T-cell (primary cell): ENCODE data around the gene SLF2. TPM values are rescaled to one million over a fixed set of nuclear protein-coding genes. Genes with fewer than 3 reads are reported as not detected.
A peak's percentile ranks its signal among the peaks of the same experiment; 100 is the strongest.

Experiments used
- ATAC-seq, 4 experiments: fragments of 200-7000 bp in 3 of 4; fragments of 150-1000 bp in 1 of 4; cut with Tn5 transposase; replicated peaks in 1 of 4; 1 replicate in 3 of 4; 2 replicates in 1 of 4; pipeline ENCODE4 v1.10.0; 2021; ENCODE audit warnings: moderate library complexity in 3 of 4, mild to moderate bottlenecking in 2 of 4, moderate number of reproducible peaks in 1 of 4
- CTCF ChIA-PET, 2 donors: fragments of 300-600 bp; sonication (Branson Sonifier 250); formaldehyde crosslinking; loops; one replicate each; lab custom pipeline; 2022; ENCODE audit warnings: antibody characterized with exemption in 2 of 2; lab: Charles Lee
- POLR2A ChIA-PET, 2 donors: fragments of 300-600 bp; sonication (Branson Sonifier 250); formaldehyde crosslinking; loops; one replicate each; lab custom pipeline; 2022; ENCODE audit warnings: antibody characterized with exemption in 2 of 2; lab: Charles Lee
- DNase-seq, 35 experiments: peaks; one replicate each; pipeline versions ENCODE4 v3.0.0 to v3.0.0-alpha.2; 2013 to 2023
- H3K27ac ChIP-seq: one replicate; pipeline ENCODE4 v1.5.1; 2013; ENCODE audit warnings: low read length
- H3K27me3 ChIP-seq, 2 experiments: replicated peaks in 1 of 2; 1 replicate in 1 of 2; 2 replicates in 1 of 2; pipeline versions ENCODE4 v1.6.1 to v1.7.0; 2013; ENCODE audit warnings: low read length in 1 of 2, mixed read lengths in 1 of 2; ENCODE audit not compliant: control insufficient read depth in 2 of 2, insufficient read depth in 2 of 2; ENCODE audit errors: extremely low read depth in 1 of 2
- H3K36me3 ChIP-seq, 2 donors: 1 replicate in 1 of 2; 2 replicates in 1 of 2; pipeline versions ENCODE4 v1.6.1 to v1.7.0; 2013; ENCODE audit warnings: low read length in 1 of 2; ENCODE audit not compliant: control insufficient read depth in 2 of 2, insufficient read depth in 1 of 2; ENCODE audit errors: extremely low read depth in 1 of 2
- H3K4me1 ChIP-seq, 2 experiments: 1 replicate in 1 of 2; 2 replicates in 1 of 2; pipeline versions ENCODE4 v1.6.1 to v1.7.0; 2013; ENCODE audit warnings: low read length in 2 of 2, mixed read lengths in 1 of 2; ENCODE audit not compliant: insufficient read depth in 2 of 2, control insufficient read depth in 1 of 2; ENCODE audit errors: extremely low read depth in 1 of 2
- H3K4me3 ChIP-seq, 2 donors: 1 replicate in 1 of 2; 2 replicates in 1 of 2; pipeline versions ENCODE4 v1.5.1 to v1.7.0; 2013; ENCODE audit warnings: mild to moderate bottlenecking in 2 of 2, low read length in 1 of 2, moderate library complexity in 1 of 2; ENCODE audit not compliant: control insufficient read depth in 1 of 2; ENCODE audit errors: extremely low read depth in 1 of 2
- H3K9me3 ChIP-seq: 2 replicates; pipeline ENCODE4 v1.7.0; 2013
- H3K27ac Mint-ChIP-seq, 2 donors: one replicate each; pipeline ENCODE4 v1.8.0; 2020 to 2021; ENCODE audit warnings: mild to moderate bottlenecking in 2 of 2, mixed read lengths in 2 of 2
- H3K27me3 Mint-ChIP-seq, 2 donors: one replicate each; pipeline ENCODE4 v1.8.0; 2021 to 2022; ENCODE audit warnings: mixed read lengths in 2 of 2
- H3K36me3 Mint-ChIP-seq: one replicate; pipeline ENCODE4 v1.8.0; 2021; ENCODE audit warnings: mixed read lengths
- H3K4me1 Mint-ChIP-seq, 3 donors: one replicate each; pipeline ENCODE4 v1.8.0; 2020 to 2022; ENCODE audit warnings: mixed read lengths in 3 of 3, mild to moderate bottlenecking in 1 of 3
- H3K4me3 Mint-ChIP-seq, 3 donors: one replicate each; pipeline ENCODE4 v1.8.0; 2020 to 2022; ENCODE audit warnings: mild to moderate bottlenecking in 3 of 3, mixed read lengths in 3 of 3, moderate library complexity in 3 of 3
- H3K9me3 Mint-ChIP-seq, 3 donors: one replicate each; pipeline ENCODE4 v1.8.0; 2020 to 2022; ENCODE audit warnings: mixed read lengths in 3 of 3
- WGBS: methylation state at CpG from one replicate; pipeline ENCODE4 v1.1.5; 2013; ENCODE audit warnings: missing lambda C conversion rate; ENCODE audit not compliant: insufficient coverage; 5-methylcytosine and 5-hydroxymethylcytosine counted together
- total RNA-seq, 35 experiments: library from RNA in 6 of 35; stranded (reverse) in 6 of 35; fragments of 120-200 nt in 1 of 35; gene quantifications; one replicate each; pipeline versions ENCODE4 v1.2.1 to v1.2.4 and lab custom pipeline; 2013 to 2026

SLF2 gene
- total RNA-seq, 5 donors from 2014 or later (not counting 1 experiment from before 2014, with no cell fraction given) = 20.0 to 43.0 (median 31.3) TPM

DNA sequence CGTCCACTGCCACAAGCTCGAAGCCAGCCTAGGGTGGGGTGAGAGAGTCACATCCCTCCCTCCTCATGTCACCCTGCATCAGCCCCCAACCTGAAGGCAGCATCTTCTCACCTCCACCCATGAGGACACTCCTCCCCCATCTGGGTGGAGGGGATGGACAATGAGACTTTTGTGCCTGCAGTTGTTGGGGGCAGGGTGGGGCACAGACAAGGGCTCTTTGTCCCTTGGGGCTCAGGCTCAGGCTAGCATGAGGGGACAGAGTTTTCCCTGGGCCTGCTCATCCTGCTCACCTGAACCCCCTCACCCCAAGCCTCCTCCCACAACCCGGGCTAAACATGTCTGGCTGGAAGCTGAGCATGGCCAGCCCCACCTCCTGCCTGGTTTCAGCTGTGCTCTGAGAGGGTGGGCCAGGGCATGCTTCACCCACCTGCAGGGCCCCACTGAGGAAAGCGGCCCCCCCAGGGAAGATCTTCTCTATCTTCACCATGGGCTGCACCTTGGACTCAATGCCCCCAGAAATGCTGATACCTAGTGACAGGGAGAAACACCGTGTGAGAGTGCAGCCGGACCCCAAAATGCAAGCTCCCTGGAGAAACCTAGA is 96.2 kb downstream of the SLF2 start:
- Mint-ChIP-seq H3K27ac (no peak overlapping the region), H3K4me1 (peaks cover 10 to 11% (median 11%) of the 10 kb centered on the region in 3 donors), H3K4me3 (no peak overlapping the region), H3K9me3 (no peaks in the 10 kb centered on the region), H3K27me3 (no peaks in the 10 kb centered on the region), H3K36me3 (peaks cover 6% of the 10 kb centered on the region)
- DNase-seq (no peak), ATAC-seq (no peak)
- ChIA-PET POLR2A (no interaction called here), CTCF (no interaction called here)
- Histone ChIP-seq H3K27me3 (no peaks in the 10 kb centered on the region), H3K4me3 (no peak overlapping the region), H3K9me3 (no peaks in the 10 kb centered on the region), H3K27ac (no peak overlapping the region), H3K36me3 (peaks cover 0 to 3% of the 10 kb centered on the region in 2 donors), H3K4me1 (peaks cover 0 to 11% of the 10 kb centered on the region in 2 experiments)
- WGBS = 0% methylated on average over 1 of the region's 6 CpGs

DNA sequence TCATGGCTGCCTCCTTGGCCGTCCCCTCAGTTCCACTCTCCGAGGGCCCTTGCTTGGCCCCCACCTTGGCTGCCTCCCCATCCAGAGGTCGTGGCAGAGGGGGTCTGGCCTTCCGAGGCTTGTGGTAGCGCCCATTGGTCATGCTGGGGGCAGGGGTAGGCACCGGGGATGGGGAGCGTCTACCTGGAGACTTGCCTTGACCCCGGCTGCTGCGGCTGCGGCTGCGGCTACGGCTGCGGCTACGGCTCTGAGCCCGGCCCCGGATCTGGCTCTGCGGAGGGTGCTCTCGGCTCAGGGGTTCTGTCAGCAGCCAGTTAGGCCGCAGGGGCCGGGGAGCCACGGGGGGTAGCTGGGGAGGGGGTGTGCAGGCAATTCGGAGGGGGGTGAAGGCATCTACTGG is 97.6 kb downstream of the SLF2 start:
- POLR2A ChIA-PET = no interaction called here
- CTCF ChIA-PET = no interaction called here
- Mint-ChIP-seq H3K4me1 (peaks cover 10 to 19% (median 14%) of the 10 kb centered on the region in 3 donors), H3K27ac (no peak overlapping the region), H3K9me3 (no peaks in the 10 kb centered on the region), H3K27me3 (peaks cover 3 to 9% of the 10 kb centered on the region in 2 donors), H3K36me3 (peaks cover 3% of the 10 kb centered on the region), H3K4me3 (no peak overlapping the region)
- ATAC-seq = no peak
- Histone ChIP-seq H3K27ac (no peak overlapping the region), H3K4me3 (no peak overlapping the region), H3K36me3 (peaks cover 0 to 3% of the 10 kb centered on the region in 2 donors), H3K27me3 (peaks cover 0 to 12% of the 10 kb centered on the region in 2 experiments), H3K4me1 (peaks cover 0 to 18% of the 10 kb centered on the region in 2 experiments), H3K9me3 (no peaks in the 10 kb centered on the region)
- 94% methylated on average over 16 of the region's 22 CpGs for WGBS
- DNase-seq = no peak

DNA sequence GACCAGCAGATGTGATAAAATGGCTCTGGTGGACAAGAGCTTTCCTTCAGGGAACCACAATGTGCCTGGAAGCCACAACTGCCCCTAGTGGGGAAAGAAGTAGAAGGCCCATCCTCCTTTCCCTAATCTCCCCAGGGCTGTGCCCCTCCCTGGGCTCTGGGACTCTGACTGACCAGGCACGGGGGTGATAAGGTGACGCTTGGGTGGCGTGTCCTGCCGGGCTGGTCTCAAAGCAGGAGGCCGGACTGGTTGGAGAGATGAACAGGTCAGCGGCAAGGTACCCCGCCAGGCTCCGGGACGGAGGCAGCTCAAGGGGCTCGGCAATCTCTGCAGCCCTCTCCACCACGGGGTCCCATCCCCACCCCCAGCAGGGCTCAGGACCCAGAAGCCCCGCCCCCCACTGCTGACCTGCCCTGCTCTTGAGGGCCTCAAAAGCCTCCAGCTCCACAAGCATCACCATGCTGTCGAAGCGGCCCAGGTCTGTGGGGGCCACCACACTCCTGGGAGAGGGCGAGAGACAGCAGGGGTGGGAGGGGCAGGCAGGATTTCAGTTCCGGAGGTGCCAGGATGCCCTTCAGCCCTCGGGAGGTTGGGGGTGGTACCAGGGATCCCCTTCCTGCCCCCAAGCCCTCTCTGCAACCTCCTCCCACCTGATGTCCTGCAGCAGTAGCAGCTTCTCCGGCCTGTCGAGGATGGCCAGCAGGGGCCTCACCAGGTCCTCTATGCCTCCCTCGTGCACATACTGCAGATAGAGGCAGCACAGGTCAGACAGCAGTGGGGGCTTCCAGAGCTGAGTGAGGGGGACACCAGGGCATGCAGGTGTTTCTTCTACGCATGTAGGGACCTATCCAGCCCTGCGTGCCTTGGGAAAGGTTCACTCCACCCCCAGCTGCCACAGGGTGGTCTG is 99.0 kb downstream of the SLF2 start:
- no peak for ATAC-seq
- H3K27ac Mint-ChIP-seq = no peak overlapping the region
- DNase-seq = no peak
- POLR2A ChIA-PET = interaction anchor here in 1 of 2 donors (0.6 kb wide), 1 partner anchor 1108 kb away, joined by 6 read pairs; no protein-coding TSS in a partner anchor
- Histone ChIP-seq H3K36me3 (no peaks in the 10 kb centered on the region), H3K9me3 (no peaks in the 10 kb centered on the region), H3K27me3 (peaks cover 0 to 27% of the 10 kb centered on the region in 2 experiments), H3K4me1 (peaks cover 0 to 18% of the 10 kb centered on the region in 2 experiments), H3K4me3 (no peak overlapping the region), H3K27ac (no peak overlapping the region)
- peaks cover 10 to 20% (median 14%) of the 10 kb centered on the region in 3 donors for H3K4me1 Mint-ChIP-seq
- peaks cover 14 to 21% of the 10 kb centered on the region in 2 donors for H3K27me3 Mint-ChIP-seq
- no peaks in the 10 kb centered on the region for H3K36me3 Mint-ChIP-seq
- CTCF ChIA-PET = interaction anchor here in 1 of 2 donors (1.1 kb wide), 1 partner anchor 18 kb away, joined by 3 read pairs; no protein-coding TSS in a partner anchor
- no peaks in the 10 kb centered on the region for H3K9me3 Mint-ChIP-seq
- 81% methylated on average over 10 of the region's 22 CpGs for WGBS
- no peak overlapping the region for H3K4me3 Mint-ChIP-seq

DNA sequence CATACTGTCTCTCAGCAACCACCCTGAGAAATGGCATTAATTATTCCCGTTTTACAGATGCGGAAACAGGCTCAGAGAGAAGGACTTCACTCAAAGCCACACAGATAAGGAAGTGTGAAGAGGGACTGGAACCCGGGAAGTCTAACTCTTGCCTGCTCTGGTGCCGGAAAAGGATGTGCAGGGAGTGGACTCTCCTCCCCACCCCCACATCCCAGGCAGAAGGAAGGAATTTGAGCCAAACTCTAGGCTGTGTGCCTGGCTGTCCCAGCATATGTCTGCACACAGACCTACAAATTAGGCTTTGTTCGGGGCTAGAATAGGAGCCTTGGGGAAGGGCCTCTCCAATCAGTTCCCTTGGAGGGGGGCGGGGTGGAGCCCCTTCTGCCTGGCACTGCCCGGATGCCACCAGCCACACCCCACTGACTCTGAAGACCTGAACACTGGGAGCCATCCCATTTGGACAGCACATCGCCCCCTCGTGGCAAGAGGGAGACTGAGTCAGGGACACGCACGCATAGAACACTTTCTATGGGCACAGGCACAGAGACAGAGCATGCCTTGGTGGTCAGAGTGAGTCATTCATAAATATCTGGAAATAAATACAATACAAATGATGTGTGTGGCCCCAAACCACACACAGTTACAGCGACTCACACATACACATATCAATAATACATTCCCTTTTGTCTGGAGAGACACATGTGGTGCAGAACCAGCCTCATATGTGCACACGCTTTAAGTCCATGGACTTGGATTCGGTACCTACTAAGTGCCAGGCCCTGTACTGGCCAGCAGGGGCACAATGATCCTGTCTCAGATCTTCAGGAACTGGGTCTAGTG is 100.0 kb downstream of the SLF2 start:
- no peaks in the 10 kb centered on the region for H3K36me3 ChIP-seq
- H3K27me3 ChIP-seq = peaks cover 0 to 36% of the 10 kb centered on the region in 2 experiments
- Mint-ChIP-seq H3K36me3 (no peaks in the 10 kb centered on the region), H3K4me1 (peaks cover 10 to 20% (median 14%) of the 10 kb centered on the region in 3 donors), H3K4me3 (no peak overlapping the region), H3K27me3 (peaks cover 23 to 31% of the 10 kb centered on the region in 2 donors), H3K27ac (peak overlapping the region in 1 of 2 donors; percentile 7), H3K9me3 (no peaks in the 10 kb centered on the region)
- WGBS = 31% methylated on average over 4 of the region's 14 CpGs
- DNase-seq (peak; percentile 37 to 84 (median 62)), ATAC-seq (peak; percentile 80 to 90 (median 85))
- no peak overlapping the region for H3K4me3 ChIP-seq
- H3K27ac ChIP-seq = no peak overlapping the region
- H3K4me1 ChIP-seq = peaks cover 0 to 18% of the 10 kb centered on the region in 2 experiments
- POLR2A ChIA-PET = no interaction called here
- CTCF ChIA-PET = no interaction called here
- H3K9me3 ChIP-seq = no peaks in the 10 kb centered on the region

DNA sequence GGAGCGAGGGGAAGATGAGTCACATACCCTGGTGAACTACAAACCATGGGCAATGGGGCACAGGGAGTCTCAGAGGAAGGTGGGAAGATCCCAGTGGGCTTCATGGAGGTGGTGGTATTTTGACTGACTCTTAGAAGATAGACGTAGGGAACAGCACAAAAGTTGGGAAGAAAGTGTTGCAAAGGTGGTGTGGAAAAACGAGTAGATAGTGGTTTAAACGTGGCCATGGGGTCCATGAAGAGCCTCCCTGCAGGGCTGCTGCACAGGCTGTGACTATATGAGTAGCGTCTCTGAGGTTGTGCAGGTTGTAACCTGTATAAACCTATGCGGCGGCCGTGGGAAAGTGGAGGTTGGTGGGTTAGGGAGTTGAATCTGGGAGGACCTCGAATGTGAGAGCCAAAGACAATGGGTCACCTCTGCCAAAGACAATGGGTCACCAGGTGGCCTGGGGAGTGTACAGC is 100.6 kb downstream of the SLF2 start:
- ChIA-PET CTCF (interaction anchor here (0.6 to 1.5 kb wide), 8 partner anchors 14 to 1986 kb away, joined by 3 to 7 read pairs (median 5); partner anchors contain the start of gene LZTS2 (in 1 of the 2)), POLR2A (no interaction called here)
- Mint-ChIP-seq H3K27me3 (peaks cover 28 to 32% of the 10 kb centered on the region in 2 donors), H3K36me3 (no peaks in the 10 kb centered on the region), H3K27ac (peak overlapping the region in 1 of 2 donors; percentile 7), H3K4me1 (peaks cover 10 to 21% (median 16%) of the 10 kb centered on the region in 3 donors), H3K4me3 (no peak overlapping the region), H3K9me3 (no peaks in the 10 kb centered on the region)
- no peak overlapping the region for H3K27ac ChIP-seq
- ATAC-seq (no peak), DNase-seq (no peak)
- WGBS = 58% methylated on average over 8 of the region's 9 CpGs
- no peaks in the 10 kb centered on the region for H3K36me3 ChIP-seq
- H3K9me3 ChIP-seq = no peaks in the 10 kb centered on the region
- H3K4me1 ChIP-seq = peaks cover 0 to 18% of the 10 kb centered on the region in 2 experiments
- H3K4me3 ChIP-seq = no peak overlapping the region
- H3K27me3 ChIP-seq = peaks cover 0 to 43% of the 10 kb centered on the region in 2 experiments
